GM18951 (cell line): ENCODE results near the gene KCNK2.

ENCODE experiments used
- POLR2A ChIP-seq: IDR thresholded peaks from 4 replicates; pipeline ENCODE4 v1.6.1; 2011; ENCODE audit warnings: mild to moderate bottlenecking; ENCODE audit not compliant: insufficient read length, insufficient read depth; ENCODE audit errors: extremely low read depth
- in situ Hi-C: fragments of 300-500 bp; cut with MboI; formaldehyde crosslinking; loops from one replicate; pipeline ENCODE4 v1.12.0; 2022; ENCODE audit warnings: low sequenced_read_pairs, mixed read lengths, inconsistent platforms; ENCODE audit not compliant: unreplicated experiment

Gene KCNK2

GRCh38 chr1:215082532-215083382 is at the start of gene KCNK2:
KCNK2 (plus strand) TSS chr1:215082737; CDS start chr1:215083386, 649 bp downstream.
- in situ Hi-C loops = no loop called here
- TF ChIP-seq POLR2A = no peak

GRCh38 chr1:215032911-215033526 is 49.5 kb upstream of the KCNK2 start:
- in situ Hi-C loops = no loop called here
- TF ChIP-seq POLR2A = no peak

- TF ChIP-seq POLR2A = no peak
- in situ Hi-C loops = no loop called here
These were observed 42.3 kb upstream of the KCNK2 start for GRCh38 chr1:215040190-215040589.

- in situ Hi-C loops = no loop called here
- no peak for TF ChIP-seq POLR2A
These were observed 39.1 kb upstream of the KCNK2 start for GRCh38 chr1:215043401-215043800.

GRCh38 chr1:215044151-215044550 is 38.4 kb upstream of the KCNK2 start:
- TF ChIP-seq POLR2A = no peak
- in situ Hi-C loops = no loop called here

DNA sequence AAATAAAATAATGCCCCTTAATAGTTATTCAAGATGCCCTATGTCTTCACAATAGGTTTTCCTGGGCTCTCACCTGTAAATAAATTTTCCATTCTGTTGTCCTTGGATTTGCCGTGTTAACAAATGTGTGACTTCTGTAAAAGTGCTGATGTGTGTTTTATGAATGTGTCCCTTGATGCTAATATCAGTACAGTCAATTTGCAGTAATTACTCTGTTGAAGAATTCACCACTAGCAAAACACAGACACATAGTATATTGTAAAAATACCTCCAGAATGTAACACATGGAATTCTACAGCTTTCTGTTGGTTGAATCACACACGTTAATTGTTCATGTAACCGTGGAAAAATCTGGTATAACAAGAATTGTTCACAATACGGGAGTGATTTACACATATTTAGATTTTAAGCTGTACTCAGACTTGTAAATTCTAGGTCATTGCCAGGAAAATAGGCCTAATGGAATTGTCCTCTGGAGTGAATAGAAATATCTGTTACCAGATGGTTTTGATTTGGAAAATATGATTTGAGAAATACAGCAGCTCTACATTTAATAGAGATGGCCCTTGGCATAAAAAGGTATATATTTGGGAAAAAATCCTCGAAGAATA is 36.7 kb upstream of the KCNK2 start:
- no peak for TF ChIP-seq POLR2A
- in situ Hi-C loops = no loop called here

DNA sequence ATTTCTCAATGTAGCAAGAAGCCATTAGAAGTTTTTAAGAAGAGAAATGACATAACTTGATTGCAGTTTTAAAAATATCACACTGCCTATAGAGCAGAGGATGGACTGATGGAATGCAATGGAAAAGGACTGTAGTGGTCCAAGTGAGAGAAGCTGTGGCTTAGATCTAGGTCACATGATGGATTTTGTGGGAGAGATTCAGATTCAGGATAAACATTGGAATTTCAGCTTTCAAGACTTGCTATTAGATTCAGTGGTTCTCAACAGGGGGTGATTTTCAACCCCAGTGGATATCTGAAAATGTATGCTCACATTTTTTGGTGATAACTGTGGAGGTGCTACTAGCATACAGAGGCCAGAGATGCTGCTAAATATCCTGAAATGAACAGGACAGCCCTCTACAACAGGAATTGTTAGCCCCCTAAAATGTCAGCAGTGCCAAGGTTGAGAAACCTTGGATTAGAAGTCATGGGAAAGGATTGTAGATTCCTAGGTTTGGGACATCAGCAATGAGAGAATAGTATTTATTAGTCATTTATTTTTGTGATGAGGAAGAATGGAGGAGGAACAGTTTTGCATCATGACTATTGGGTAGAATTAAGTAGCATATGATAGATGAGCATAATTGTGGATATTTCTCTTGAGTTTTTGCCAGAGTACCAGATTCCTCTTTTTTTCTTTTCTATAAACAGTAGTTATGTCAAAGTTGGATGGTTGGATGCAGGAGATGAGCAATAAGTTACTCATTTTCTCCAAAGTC is 30.1 kb upstream of the KCNK2 start:
- no peak for TF ChIP-seq POLR2A
- in situ Hi-C loops = no loop called here

DNA sequence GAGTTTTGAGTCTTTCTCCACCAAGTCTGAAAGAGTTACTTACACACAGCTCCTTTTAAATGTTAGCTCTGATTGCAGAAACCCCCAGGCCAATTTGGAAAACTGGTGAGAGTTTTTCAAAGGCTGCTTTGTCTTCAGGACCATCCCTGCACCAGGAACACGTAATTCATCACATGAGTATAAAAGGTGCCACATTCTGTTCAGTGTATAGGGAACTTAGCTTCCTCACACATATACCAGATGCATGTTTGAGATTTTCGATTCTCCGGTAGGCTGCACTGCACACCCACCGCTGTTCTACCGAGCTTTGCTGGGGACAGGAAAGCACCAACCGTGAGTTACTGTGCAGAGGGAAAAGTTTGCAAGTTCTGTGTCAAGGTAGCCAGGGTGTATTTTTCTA is 28.3 kb upstream of the KCNK2 start:
- in situ Hi-C loops = no loop called here
- no peak for TF ChIP-seq POLR2A

DNA sequence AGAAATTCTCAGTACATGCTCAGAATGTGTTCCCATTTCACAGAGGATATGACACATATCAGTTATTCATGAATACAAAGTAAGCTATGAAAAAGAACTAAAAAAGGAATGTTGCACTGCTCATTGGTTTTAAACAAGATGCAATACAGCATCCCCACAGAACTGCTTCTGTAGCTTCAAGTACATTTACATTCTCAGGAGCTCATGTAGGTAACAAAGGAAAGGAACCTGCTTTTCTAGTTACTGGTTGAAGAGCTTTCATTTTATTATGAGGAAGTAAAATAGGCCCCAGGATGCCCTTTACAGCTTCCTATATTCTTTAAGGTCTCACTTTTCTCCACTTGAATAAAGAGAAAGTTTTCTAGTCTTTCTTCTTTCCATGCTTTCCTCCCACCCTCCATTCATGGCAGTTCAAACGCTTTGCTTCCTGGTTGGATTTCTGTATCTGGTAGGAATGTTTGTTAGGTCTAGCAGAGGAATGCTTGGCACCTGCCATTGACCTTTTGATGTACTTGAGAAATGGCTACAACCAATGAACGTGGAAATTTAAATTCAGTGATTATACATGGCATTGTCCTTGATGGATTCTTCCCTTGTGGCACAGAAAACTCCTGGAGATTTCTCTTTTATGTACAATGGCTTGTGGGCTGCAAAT is 27.1 kb upstream of the KCNK2 start:
- no peak for TF ChIP-seq POLR2A
- in situ Hi-C loops = no loop called here

DNA sequence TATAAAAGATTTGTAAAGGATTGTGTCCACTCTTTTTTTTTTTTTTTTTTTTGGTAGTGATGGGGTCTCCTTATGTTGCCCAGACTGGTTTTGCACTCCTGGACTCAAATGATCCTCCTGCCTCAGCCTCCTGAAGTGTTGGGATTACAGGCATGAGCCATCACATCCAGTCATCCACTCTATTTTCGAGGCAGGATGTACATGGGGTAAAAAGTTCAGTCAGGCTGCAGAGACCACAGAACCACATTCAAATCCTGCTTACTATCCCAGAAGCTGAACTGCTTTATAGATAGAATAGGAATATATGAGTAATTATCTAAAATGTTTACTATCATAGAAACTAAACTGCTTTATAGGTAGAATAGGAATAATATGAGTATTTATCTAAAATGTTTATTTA is 26.0 kb upstream of the KCNK2 start:
- in situ Hi-C loops = no loop called here
- TF ChIP-seq POLR2A = no peak

GRCh38 chr1:215059947-215060346 is 22.6 kb upstream of the KCNK2 start:
- in situ Hi-C loops = no loop called here
- TF ChIP-seq POLR2A = no peak

GRCh38 chr1:215064327-215064726 is 18.2 kb upstream of the KCNK2 start:
- in situ Hi-C loops = no loop called here
- TF ChIP-seq POLR2A = no peak

DNA sequence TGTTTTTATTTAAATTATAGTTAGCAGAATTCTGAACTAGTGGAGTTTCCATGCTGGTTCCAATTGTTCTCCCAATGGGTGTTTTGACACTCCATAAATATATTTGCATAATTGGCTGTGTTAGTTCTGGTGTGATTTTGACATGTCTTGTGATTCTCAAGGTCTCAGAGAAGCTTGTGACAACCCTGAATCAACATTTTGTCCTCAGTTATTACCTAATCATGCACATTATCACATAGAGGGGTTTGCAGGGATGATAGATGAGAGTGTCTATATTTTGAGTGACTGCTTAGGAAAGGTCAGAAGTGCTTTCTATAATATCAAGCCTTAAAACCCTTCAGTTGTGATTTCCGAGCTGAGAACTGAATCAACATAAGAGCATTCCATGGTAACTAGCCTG is 11.5 kb upstream of the KCNK2 start:
- in situ Hi-C loops = no loop called here
- TF ChIP-seq POLR2A = no peak
